Ishikawa (cell line): Measurements from ENCODE around the gene METTL25.

Experiments used
- CEBPB ChIP-seq: IDR thresholded peaks from 2 replicates; pipeline ENCODE4 v1.6.1; 2012
- CREB1 ChIP-seq: IDR thresholded peaks from 2 replicates; pipeline ENCODE4 v1.6.1; 2012; ENCODE audit warnings: low read depth
- EGR1 ChIP-seq: IDR thresholded peaks from 2 replicates; pipeline ENCODE4 v1.6.1; 2012
- EP300 ChIP-seq: IDR thresholded peaks from 2 replicates; pipeline ENCODE4 v1.6.1; 2012; ENCODE audit warnings: borderline replicate concordance
- FOXM1 ChIP-seq: IDR thresholded peaks from 2 replicates; pipeline ENCODE4 v1.6.1; 2012; ENCODE audit warnings: low read depth, borderline replicate concordance
- MAX ChIP-seq: IDR thresholded peaks from 2 replicates; pipeline ENCODE4 v1.6.1; 2012
- NFIC ChIP-seq: IDR thresholded peaks from 2 replicates; pipeline ENCODE4 v1.6.1; 2012
- RAD21 ChIP-seq: IDR thresholded peaks from 2 replicates; pipeline ENCODE4 v1.6.1; 2012; ENCODE audit warnings: low read depth
- REST ChIP-seq: IDR thresholded peaks from 2 replicates; pipeline ENCODE4 v1.6.1; 2012; ENCODE audit warnings: low read depth, mild to moderate bottlenecking
- TAF1 ChIP-seq: IDR thresholded peaks from 2 replicates; pipeline ENCODE4 v1.6.1; 2012; ENCODE audit warnings: low read depth, mild to moderate bottlenecking
- TCF12 ChIP-seq: IDR thresholded peaks from 2 replicates; pipeline ENCODE4 v1.6.1; 2012; ENCODE audit warnings: low read depth
- TEAD4 ChIP-seq: IDR thresholded peaks from 2 replicates; pipeline ENCODE4 v1.6.1; 2012
- YY1 ChIP-seq: IDR thresholded peaks from 2 replicates; pipeline ENCODE4 v1.6.1; 2012; ENCODE audit warnings: low read depth
- ZBTB7A ChIP-seq: IDR thresholded peaks from 2 replicates; pipeline ENCODE4 v1.6.1; 2012; ENCODE audit warnings: low read depth
- TF ChIP-seq, protein P1 (sequence below): IDR thresholded peaks from 2 replicates; pipeline ENCODE4 v1.6.1; 2012

METTL25 gene

DNA sequence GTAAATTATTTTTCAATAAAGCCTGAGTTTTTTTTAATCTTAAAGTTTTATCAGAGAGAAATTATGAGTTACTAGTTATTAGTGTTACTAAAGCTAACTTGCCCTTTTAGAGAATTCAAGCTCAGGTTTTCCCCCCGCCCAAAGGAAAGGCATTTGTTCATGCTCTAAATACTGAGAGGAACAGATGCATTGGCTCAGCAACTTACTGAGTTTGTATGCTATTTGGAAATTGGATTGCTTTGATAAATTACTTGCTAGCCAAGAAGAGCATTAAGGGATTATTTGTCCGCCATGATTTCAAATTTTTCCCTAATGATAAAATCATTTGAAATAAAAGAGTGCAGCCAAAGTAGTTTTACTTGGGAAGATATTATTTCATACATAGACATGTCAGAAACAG lies 149.4 kb downstream of the METTL25 start:
- TF ChIP-seq TCF12 (no peak), CEBPB (no peak)

- no peak for TF ChIP-seq EP300
- no peak for TF ChIP-seq RAD21
- TF ChIP-seq CREB1, result no peak
- TF ChIP-seq EGR1, result no peak
- TF ChIP-seq, protein P1, sequence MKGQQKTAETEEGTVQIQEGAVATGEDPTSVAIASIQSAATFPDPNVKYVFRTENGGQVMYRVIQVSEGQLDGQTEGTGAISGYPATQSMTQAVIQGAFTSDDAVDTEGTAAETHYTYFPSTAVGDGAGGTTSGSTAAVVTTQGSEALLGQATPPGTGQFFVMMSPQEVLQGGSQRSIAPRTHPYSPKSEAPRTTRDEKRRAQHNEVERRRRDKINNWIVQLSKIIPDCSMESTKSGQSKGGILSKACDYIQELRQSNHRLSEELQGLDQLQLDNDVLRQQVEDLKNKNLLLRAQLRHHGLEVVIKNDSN, result no peak
- no peak for TF ChIP-seq FOXM1
- TF ChIP-seq NFIC, result peak; percentile 60
These were observed 152.1 kb downstream of the METTL25 start for GRCh38 chr12:82510386-82510785.

DNA sequence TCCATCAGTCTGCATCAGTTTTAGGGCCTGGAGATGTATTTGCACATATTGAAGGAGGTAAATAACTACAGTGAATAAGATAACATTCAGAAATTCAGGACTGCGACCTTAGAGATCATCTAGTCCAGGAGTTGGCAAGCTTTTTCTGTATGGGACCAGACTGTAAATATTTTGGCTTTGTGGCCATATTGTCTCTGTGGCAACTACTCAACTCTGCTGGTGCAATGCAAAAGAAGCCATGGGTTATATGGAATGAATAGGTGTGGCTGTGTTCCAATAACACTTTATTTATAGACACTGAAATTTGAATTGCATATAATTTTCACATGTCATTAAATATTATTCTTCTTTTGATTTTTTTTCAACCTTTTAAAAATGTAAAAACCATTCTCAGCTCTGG lies 156.6 kb downstream of the METTL25 start:
- TF ChIP-seq EGR1 (no peak), CEBPB (no peak), TAF1 (no peak), NFIC (no peak), MAX (no peak), FOXM1 (no peak)

GRCh38 chr12:82515652-82516051 lies 157.3 kb downstream of the METTL25 start:
- TF ChIP-seq CEBPB (no peak), TCF12 (no peak), TEAD4 (no peak), TAF1 (no peak), MAX (no peak), EP300 (no peak), REST (no peak), ZBTB7A (no peak)
- TF ChIP-seq, protein P1, result no peak

DNA sequence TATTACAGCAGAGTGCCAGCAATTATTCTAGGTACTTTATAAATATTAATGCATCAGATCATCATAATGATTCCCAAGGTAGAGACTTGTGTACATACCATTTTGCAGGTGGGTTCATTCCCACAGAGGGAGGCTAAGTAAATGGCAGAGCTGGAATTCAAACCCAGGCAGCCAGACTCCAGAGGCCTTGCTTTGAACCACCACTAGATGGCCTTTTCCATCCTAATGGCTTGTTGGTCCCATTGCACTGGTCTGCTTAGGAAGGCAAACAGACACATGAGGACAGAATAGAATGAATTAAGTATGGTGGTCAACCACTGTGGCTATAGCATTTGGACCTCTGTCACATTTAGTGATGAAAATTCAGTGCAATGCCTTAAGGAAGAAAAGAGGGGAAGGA lies 158.7 kb downstream of the METTL25 start:
- TF ChIP-seq RAD21 (peak; percentile 42), EGR1 (no peak), FOXM1 (no peak), TAF1 (no peak)

DNA sequence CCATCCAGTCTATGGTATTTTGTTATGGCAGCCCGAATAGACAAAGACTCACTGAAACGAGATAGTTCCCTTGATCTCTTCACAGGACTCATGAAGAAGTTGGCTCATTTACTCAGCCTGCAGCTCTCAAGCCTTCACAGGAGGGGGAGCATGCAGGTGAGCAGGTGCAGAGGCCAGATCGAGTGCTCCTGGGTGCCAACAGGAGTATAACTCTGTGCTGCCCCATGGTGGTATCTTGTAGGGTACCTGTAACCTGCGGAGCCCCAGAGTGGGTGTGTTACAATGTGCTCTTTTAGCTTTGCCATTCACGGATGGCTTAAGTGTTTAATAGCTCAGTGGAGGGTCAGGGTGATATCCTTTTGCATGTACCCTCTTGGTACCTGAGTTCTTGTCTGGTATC lies 159.5 kb downstream of the METTL25 start:
- TF ChIP-seq TEAD4 (no peak), FOXM1 (no peak), EGR1 (no peak), CREB1 (no peak), RAD21 (no peak), NFIC (no peak), YY1 (no peak), TCF12 (no peak), MAX (no peak), REST (no peak), ZBTB7A (no peak)
- TF ChIP-seq, protein P1, result no peak

GRCh38 chr12:82519510-82519909 lies 161.2 kb downstream of the METTL25 start:
- TF ChIP-seq CREB1, result no peak
- TF ChIP-seq, protein P1, result no peak
- no peak for TF ChIP-seq ZBTB7A
- TF ChIP-seq TCF12, result no peak
- no peak for TF ChIP-seq EGR1
- no peak for TF ChIP-seq TAF1
- TF ChIP-seq FOXM1, result no peak
- TF ChIP-seq YY1, result no peak
- TF ChIP-seq REST, result no peak
- TF ChIP-seq EP300, result no peak
- no peak for TF ChIP-seq CEBPB
- no peak for TF ChIP-seq MAX
- no peak for TF ChIP-seq RAD21
- no peak for TF ChIP-seq TEAD4
- TF ChIP-seq NFIC, result no peak
